HepG2 (cell line): ENCODE measurements around the gene HTR7. TPM values are rescaled to one million over a fixed set of nuclear protein-coding genes. Genes with fewer than 3 reads are reported as not detected.
A peak's percentile ranks its signal among the peaks of the same experiment; 100 is the strongest.

Experiments used
- ASH2L ChIP-seq: fragments of 300-600, 200-600 bp; sonication (generic); IDR thresholded peaks from 2 replicates; pipeline ENCODE4 v1.7.0; 2017; ENCODE audit warnings: low read depth, mild to moderate bottlenecking, moderate library complexity, mixed read lengths, low read length; ENCODE audit not compliant: insufficient read length
- CEBPG ChIP-seq: IDR thresholded peaks from 2 replicates; pipeline ENCODE4 v1.6.1; 2016
- GFI1 ChIP-seq: sonication (generic); formaldehyde crosslinking; IDR thresholded peaks from 2 replicates; pipeline ENCODE4 v1.5.0; 2020; ENCODE audit warnings: missing genetic modification reagents, mild to moderate bottlenecking, borderline replicate concordance
- HOXA5 ChIP-seq: sonication (generic); formaldehyde crosslinking; IDR thresholded peaks from 2 replicates; pipeline ENCODE4 v1.4.0; 2020; ENCODE audit warnings: missing genetic modification reagents
- KDM6A ChIP-seq: IDR thresholded peaks from 2 replicates; pipeline ENCODE4 v1.6.1; 2016; ENCODE audit warnings: low read depth
- MLLT10 ChIP-seq: sonication (generic); formaldehyde crosslinking; IDR thresholded peaks from 2 replicates; pipeline ENCODE4 v1.4.0; 2020; ENCODE audit warnings: missing genetic modification reagents
- MXD4 ChIP-seq: IDR thresholded peaks from 2 replicates; pipeline ENCODE4 v1.6.1; 2016; ENCODE audit warnings: mild to moderate bottlenecking, missing biosample characterization, missing genetic modification reagents
- SMAD3 ChIP-seq: sonication (generic); formaldehyde crosslinking; IDR thresholded peaks from 2 replicates; pipeline ENCODE4 v1.4.0; 2020; ENCODE audit warnings: missing genetic modification reagents
- ZNF891 ChIP-seq: sonication (generic); formaldehyde crosslinking; IDR thresholded peaks from 2 replicates; pipeline ENCODE4 v1.5.0; 2020; ENCODE audit warnings: mild to moderate bottlenecking, missing genetic modification reagents
- polyA plus RNA-seq, 8 experiments: library from polyadenylated mRNA; depleted of rRNA in 3 of 8; stranded (reverse) in 7 of 8; unstranded in 1 of 8; fragments of >200 nt; fragmentation: Illumina TruSeq in 4 of 8; extraction: Trizol in 4 of 8; gene quantifications; 2 replicates each; pipeline versions ENCODE4 v1.2.1 to v1.2.3, GENCODE V29; 2011 to 2016; ENCODE audit warnings: low read depth in 4 of 8, missing spikeins in 1 of 8, mixed read lengths in 1 of 8; ENCODE audit not compliant: insufficient read depth in 1 of 8
- total RNA-seq, 5 experiments: library from RNA; depleted of rRNA; stranded (reverse); fragments of >200 nt; fragmentation: Illumina TruSeq; extraction: Trizol; gene quantifications; 2 replicates each; pipeline ENCODE4 v1.2.3, GENCODE V29; 2016; ENCODE audit warnings: low read depth in 1 of 5
- TF ChIP-seq, protein P1 (sequence below), 2 experiments: fragments of 450-650 bp in 1 of 2; sonication (generic) in 1 of 2; formaldehyde crosslinking in 1 of 2; IDR thresholded peaks; 2 replicates each; pipeline versions ENCODE4 v1.6.1 to v1.8.0; 2016 to 2022; ENCODE audit warnings: antibody characterized with exemption in 1 of 2, mild to moderate bottlenecking in 1 of 2, missing genetic modification reagents in 1 of 2
- TF ChIP-seq, protein P2 (sequence below): sonication (generic); formaldehyde crosslinking; IDR thresholded peaks from 2 replicates; pipeline ENCODE4 v1.4.0; 2020; ENCODE audit warnings: missing genetic modification reagents, borderline replicate concordance
- TF ChIP-seq, protein P3 (sequence below): IDR thresholded peaks from 2 replicates; pipeline ENCODE4 v1.6.1; 2018; ENCODE audit warnings: missing genetic modification reagents, mild to moderate bottlenecking, missing compliant biosample characterization

Gene HTR7
- total and polyA plus RNA-seq, 2 of the 13 experiments (the other 11 are each of a cell fraction or from before 2014, with no cell fraction given), result 0.04 TPM; not detected in 1

DNA sequence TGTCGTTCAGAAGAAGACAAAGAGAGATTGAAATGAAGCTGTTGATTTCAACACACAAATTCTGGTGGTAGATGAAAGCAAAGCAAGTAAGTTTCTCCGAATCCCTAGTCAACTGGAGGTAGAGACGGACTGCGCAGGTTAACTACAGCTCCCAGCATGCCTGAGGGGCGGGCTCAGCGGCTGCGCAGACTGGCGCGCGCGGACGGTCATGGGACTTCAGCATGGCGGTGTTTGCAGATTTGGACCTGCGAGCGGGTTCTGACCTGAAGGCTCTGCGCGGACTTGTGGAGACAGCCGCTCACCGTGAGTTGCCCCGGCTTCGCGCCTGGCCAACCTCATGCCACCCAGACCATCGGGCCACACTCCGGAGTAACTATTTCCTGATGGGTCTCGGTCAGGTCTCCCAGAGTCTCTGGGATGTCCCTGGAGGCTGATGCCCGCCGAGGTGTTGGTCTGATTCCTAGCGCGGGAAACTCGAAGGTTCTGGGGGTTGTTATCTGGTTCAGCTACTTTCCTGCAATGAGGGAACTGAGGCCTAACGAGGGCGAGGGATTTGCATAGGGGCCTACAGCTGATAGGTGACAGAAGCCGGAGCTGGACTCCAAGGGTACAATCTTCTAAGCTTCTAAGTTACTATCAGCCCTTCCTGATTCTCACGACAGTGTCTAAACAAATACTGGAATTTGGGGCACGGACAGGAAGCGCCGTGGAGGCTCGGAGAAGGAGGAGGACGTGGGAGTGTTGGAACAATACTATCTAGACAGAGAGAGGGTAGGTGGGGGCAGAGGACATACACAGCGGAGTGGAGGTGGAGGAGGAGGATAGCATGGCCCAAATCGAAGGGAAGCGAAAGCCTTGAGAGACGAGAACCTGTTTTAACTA is 14.2 kb upstream of the HTR7 start, which contains the start of gene RPP30 (continued):
- TF ChIP-seq, protein P1, sequence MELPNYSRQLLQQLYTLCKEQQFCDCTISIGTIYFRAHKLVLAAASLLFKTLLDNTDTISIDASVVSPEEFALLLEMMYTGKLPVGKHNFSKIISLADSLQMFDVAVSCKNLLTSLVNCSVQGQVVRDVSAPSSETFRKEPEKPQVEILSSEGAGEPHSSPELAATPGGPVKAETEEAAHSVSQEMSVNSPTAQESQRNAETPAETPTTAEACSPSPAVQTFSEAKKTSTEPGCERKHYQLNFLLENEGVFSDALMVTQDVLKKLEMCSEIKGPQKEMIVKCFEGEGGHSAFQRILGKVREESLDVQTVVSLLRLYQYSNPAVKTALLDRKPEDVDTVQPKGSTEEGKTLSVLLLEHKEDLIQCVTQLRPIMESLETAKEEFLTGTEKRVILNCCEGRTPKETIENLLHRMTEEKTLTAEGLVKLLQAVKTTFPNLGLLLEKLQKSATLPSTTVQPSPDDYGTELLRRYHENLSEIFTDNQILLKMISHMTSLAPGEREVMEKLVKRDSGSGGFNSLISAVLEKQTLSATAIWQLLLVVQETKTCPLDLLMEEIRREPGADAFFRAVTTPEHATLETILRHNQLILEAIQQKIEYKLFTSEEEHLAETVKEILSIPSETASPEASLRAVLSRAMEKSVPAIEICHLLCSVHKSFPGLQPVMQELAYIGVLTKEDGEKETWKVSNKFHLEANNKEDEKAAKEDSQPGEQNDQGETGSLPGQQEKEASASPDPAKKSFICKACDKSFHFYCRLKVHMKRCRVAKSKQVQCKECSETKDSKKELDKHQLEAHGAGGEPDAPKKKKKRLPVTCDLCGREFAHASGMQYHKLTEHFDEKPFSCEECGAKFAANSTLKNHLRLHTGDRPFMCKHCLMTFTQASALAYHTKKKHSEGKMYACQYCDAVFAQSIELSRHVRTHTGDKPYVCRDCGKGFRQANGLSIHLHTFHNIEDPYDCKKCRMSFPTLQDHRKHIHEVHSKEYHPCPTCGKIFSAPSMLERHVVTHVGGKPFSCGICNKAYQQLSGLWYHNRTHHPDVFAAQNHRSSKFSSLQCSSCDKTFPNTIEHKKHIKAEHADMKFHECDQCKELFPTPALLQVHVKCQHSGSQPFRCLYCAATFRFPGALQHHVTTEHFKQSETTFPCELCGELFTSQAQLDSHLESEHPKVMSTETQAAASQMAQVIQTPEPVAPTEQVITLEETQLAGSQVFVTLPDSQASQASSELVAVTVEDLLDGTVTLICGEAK (IDR thresholded peaks at IDR 0.05), result no peak
- TF ChIP-seq, protein P1 (CRISPR knock-in tag; IDR thresholded peaks at IDR 0.05), result peak; percentile 82
- TF ChIP-seq ZNF891, result peak; percentile 94
- 0 out of 2 replicates have a peak, but pooled peaks have one; percentile 5 for TF ChIP-seq CEBPG (CRISPR knock-in tag)
- peak; percentile 84 for TF ChIP-seq ASH2L
- no peak for TF ChIP-seq MLLT10 (CRISPR knock-in tag)
- TF ChIP-seq, protein P2, sequence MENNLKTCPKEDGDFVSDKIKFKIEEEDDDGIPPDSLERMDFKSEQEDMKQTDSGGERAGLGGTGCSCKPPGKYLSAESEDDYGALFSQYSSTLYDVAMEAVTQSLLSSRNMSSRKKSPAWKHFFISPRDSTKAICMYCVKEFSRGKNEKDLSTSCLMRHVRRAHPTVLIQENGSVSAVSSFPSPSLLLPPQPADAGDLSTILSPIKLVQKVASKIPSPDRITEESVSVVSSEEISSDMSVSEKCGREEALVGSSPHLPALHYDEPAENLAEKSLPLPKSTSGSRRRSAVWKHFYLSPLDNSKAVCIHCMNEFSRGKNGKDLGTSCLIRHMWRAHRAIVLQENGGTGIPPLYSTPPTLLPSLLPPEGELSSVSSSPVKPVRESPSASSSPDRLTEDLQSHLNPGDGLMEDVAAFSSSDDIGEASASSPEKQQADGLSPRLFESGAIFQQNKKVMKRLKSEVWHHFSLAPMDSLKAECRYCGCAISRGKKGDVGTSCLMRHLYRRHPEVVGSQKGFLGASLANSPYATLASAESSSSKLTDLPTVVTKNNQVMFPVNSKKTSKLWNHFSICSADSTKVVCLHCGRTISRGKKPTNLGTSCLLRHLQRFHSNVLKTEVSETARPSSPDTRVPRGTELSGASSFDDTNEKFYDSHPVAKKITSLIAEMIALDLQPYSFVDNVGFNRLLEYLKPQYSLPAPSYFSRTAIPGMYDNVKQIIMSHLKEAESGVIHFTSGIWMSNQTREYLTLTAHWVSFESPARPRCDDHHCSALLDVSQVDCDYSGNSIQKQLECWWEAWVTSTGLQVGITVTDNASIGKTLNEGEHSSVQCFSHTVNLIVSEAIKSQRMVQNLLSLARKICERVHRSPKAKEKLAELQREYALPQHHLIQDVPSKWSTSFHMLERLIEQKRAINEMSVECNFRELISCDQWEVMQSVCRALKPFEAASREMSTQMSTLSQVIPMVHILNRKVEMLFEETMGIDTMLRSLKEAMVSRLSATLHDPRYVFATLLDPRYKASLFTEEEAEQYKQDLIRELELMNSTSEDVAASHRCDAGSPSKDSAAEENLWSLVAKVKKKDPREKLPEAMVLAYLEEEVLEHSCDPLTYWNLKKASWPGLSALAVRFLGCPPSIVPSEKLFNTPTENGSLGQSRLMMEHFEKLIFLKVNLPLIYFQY (CRISPR knock-in tag), result peak; percentile 57
- 0 out of 2 replicates have a peak, but pooled peaks have one; percentile 34 for TF ChIP-seq MXD4 (CRISPR knock-in tag)
- TF ChIP-seq HOXA5 (CRISPR knock-in tag), result no peak
- TF ChIP-seq KDM6A (CRISPR knock-in tag), result no peak
- TF ChIP-seq GFI1 (CRISPR knock-in tag), result no peak
- TF ChIP-seq SMAD3, result no peak; the same call in 1 of the 2 replicates
- TF ChIP-seq, protein P3, sequence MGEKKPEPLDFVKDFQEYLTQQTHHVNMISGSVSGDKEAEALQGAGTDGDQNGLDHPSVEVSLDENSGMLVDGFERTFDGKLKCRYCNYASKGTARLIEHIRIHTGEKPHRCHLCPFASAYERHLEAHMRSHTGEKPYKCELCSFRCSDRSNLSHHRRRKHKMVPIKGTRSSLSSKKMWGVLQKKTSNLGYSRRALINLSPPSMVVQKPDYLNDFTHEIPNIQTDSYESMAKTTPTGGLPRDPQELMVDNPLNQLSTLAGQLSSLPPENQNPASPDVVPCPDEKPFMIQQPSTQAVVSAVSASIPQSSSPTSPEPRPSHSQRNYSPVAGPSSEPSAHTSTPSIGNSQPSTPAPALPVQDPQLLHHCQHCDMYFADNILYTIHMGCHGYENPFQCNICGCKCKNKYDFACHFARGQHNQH (CRISPR knock-in tag), result 0 out of 2 replicates have a peak, but pooled peaks have one; percentile 10
